GM12873 (cell line): Measurements from ENCODE around the gene AMPH.

Experiments used
- TF ChIP-seq, protein P1 (sequence below): IDR thresholded peaks from 2 replicates; pipeline ENCODE4 v1.5.1; 2012; ENCODE audit warnings: low read depth, mild to moderate bottlenecking, moderate library complexity, low read length, control low read depth; ENCODE audit not compliant: insufficient read depth; ENCODE audit errors: missing control alignments

Gene AMPH

DNA sequence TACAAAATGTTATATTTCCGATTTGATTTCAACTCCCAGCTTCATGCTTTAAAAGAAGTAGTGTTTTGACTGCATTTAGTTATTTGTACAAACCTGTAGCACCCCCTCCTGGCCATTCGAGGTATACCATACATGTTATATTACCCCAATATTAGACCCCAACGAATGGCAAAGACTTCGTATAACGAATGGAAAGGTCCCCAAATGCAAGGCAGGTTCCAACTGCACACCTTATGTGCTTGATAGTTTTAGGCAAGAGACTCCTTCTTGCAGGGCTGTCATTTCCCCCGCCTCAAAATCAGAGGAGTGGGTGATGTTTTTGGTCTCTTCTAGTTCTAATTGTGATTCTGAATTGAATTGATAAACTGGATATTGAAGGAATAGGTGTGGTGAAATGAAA, 256.7 kb downstream of the AMPH start:
- TF ChIP-seq, protein P1, sequence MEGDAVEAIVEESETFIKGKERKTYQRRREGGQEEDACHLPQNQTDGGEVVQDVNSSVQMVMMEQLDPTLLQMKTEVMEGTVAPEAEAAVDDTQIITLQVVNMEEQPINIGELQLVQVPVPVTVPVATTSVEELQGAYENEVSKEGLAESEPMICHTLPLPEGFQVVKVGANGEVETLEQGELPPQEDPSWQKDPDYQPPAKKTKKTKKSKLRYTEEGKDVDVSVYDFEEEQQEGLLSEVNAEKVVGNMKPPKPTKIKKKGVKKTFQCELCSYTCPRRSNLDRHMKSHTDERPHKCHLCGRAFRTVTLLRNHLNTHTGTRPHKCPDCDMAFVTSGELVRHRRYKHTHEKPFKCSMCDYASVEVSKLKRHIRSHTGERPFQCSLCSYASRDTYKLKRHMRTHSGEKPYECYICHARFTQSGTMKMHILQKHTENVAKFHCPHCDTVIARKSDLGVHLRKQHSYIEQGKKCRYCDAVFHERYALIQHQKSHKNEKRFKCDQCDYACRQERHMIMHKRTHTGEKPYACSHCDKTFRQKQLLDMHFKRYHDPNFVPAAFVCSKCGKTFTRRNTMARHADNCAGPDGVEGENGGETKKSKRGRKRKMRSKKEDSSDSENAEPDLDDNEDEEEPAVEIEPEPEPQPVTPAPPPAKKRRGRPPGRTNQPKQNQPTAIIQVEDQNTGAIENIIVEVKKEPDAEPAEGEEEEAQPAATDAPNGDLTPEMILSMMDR, result peak; percentile 68

GRCh38 chr7:38373155-38373554, 258.0 kb downstream of the AMPH start:
- TF ChIP-seq, protein P1, result no peak

DNA sequence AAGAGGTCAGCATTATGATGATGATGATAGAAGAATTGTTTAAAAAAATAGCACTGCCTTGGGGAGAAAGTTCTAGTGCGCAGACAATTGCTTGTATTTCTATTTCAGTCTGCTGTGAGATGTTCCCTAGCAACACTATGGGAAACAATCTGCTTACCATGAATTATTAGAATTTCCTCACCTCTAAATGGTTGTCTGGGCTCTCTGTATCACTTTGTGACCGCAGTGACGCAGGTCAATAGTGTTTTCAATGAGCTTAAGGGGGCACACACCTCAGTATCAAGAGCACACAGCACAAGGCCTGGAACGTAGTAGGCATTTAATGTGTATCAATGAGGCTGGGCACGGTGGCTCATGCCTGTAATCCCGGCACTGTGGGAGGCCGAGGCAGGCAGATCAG, 258.9 kb downstream of the AMPH start:
- TF ChIP-seq, protein P1, result no peak

DNA sequence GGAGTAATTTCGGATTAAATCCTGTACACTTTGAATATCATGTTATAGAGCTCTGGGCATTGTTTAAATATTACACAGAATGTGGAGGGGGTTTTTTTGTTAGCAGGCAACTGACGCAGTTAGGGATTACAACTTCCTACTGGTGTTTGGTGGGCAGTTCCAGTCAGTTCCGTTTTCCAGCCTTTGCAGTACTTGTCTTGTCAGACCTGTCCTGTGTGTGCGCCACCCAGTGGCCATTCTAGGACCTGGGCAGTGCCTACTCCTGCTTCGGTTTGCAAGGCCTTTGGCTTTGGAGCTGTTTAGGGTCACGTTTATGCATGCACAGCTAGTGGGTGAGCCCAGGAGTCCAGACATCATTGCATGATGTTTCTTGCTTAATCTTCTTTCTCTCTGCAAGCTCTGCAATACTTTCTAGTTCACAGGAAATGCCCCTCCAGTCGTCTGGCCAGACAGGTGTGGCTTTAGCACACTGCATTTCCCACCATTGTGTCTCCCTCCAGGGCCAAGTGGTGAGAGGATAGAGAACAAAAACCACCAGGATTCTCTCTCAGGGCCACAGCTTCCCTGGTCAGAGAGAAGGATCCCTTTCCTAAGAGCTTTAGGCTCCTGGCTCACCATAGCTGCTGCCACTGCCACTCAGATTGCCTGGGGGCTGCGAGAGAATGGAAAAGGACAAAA, 261.2 kb downstream of the AMPH start:
- TF ChIP-seq, protein P1, result peak; percentile 96

GRCh38 chr7:38368191-38368605, 263.0 kb downstream of the AMPH start:
- TF ChIP-seq, protein P1, result peak; percentile 93

DNA sequence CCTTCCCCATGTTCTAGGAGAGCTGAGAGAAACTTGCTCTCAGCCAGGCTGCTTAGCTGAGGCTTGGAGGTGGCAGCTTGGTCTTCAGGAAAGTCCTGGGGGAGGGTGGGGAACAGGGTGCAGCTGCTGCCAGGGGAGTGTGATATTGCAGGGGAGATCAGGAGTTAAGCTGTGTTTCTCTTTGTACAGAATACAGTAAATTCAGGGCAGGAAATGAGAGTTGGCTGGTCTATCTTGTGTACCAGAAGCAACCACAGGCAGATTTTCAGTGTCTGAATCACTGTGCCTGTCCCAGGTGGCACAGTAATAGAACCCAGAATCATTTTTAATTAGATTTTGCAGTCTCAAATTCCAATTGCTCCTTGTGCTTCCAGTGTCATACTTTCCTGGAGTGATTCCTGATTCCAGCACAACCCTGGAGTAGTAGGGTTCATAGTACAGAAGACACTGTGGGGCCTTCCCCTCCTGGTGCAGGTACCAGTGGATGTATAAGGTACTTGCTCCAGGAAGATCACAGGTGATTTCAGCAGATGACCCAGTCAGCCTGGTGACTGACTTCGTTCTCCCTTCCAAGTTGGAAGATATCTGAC, 263.8 kb downstream of the AMPH start:
- TF ChIP-seq, protein P1, result no peak

- TF ChIP-seq, protein P1, result peak; percentile 77
Observed at GRCh38 chr7:38363379-38363778, 267.8 kb downstream of the AMPH start.
